NCI-H146 (cell line): ENCODE results near the gene NYNRIN.
"Not testable (repeated sequence)": the region's sequence is repeated elsewhere in the genome, so short reads cannot be mapped to it uniquely, and the experiment has no call there.

Experiments
- DNase-seq: peaks from one replicate; lab custom pipeline; 2025; lab: John Stamatoyannopoulos, UW

The NYNRIN gene

DNA sequence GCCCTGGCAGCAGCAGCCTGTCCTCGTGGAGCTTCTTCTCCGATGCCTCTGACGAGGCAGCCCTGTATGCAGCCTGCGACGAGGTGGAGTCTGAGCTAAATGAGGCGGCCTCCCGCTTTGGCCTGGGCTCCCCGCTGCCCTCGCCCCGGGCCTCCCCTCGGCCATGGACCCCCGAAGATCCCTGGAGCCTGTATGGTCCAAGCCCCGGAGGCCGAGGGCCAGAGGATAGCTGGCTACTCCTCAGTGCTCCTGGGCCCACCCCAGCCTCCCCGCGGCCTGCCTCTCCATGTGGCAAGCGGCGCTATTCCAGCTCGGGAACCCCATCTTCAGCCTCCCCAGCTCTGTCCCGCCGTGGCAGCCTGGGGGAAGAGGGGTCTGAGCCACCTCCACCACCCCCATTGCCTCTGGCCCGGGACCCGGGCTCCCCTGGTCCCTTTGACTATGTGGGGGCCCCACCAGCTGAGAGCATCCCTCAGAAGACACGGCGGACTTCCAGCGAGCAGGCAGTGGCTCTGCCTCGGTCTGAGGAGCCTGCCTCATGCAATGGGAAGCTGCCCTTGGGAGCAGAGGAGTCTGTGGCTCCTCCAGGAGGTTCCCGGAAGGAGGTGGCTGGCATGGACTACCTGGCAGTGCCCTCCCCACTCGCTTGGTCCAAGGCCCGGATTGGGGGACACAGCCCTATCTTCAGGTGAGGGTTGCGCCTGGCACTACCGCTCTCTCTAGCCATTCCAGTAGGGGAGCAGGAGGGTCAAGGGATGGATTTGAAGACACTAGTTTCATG, 28.7 kb upstream of the NYNRIN start:
- DNase-seq = no peak

GRCh38 chr14:24370748-24371147, 28.1 kb upstream of the NYNRIN start:
- DNase-seq = no peak

- DNase-seq = not testable (repeated sequence)
Observed at GRCh38 chr14:24371605-24372004, 27.2 kb upstream of the NYNRIN start.

DNA sequence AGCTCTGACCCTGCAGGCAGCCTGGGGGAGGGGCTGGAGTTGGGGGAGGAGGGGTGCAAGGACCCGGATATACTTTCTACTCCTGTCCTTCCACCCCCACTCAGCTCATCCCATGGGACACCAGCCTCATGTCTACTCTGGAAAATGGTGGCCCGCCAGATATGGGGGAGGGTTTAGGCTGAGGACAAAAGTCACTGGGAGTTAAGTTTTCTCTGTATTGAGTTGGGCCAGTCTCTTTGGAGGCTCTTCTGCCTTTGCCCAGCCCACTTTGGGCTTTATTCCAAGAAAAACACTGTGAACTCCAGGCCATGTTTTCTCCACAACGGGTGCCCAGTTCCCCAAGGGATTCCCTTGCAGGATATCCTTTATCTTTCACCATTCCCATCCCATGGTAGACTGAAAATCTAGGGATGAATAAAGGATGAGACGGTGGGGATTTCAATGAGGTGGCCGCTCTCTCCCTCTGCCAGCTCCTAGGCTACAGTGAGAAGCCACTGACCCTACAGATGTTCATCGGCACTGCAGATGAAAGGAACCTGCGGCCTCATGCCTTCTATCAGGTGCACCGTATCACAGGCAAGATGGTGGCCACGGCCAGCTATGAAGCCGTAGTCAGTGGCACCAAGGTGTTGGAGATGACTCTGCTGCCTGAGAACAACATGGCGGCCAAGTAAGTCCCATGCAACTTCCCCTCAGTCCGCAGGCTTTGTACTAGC, 25.9 kb upstream of the NYNRIN start:
- no peak for DNase-seq

- DNase-seq = peak; percentile 65
Observed at GRCh38 chr14:24376448-24377070, 22.2 kb upstream of the NYNRIN start.

- DNase-seq = no peak
Observed at GRCh38 chr14:24377126-24377525, 21.7 kb upstream of the NYNRIN start.

GRCh38 chr14:24377657-24378056, 21.1 kb upstream of the NYNRIN start:
- peak; percentile 7 for DNase-seq

- DNase-seq = no peak
Observed at GRCh38 chr14:24378327-24378726, 20.5 kb upstream of the NYNRIN start.

- no peak for DNase-seq
Observed at GRCh38 chr14:24378981-24379906, 19.6 kb upstream of the NYNRIN start.

DNA sequence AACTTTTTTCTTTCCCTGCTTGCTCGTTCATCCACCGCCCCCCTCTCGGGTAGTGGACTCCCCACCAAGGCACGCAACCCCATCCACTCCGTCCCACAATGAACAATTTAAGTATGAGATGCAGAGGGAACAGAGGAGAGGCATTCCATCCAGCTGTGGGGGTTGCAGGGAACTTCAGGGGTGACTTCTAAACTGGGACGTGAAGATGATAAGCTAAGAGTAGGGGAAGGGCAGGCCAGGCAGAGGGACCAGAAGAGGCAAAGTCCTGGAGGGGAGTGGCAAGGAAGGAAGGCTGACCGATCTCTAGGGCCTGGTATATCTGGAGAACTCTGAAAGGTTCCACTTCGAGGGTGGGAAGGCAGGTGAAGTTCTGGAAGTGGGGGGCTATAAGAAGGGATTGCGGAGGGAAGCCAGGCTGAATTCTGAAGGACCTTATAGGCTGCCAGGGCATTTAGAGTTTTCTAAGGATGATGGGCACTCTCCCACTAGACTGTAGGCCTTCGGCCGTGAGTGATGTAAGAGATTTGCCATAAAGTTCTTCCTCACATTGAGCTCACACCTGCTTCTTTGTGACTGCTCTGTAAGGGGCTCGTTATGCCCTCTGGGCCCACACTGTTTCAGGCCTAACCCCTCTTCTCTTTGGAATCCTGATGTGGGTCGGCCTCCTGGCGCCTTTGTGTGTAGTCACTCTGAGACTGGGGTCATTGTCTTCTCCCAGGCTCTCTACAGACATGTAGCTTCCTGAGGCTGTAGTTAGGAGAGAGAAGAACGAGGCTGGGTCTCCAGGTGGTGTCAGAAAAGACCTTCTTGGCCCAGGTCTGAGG, 18.7 kb upstream of the NYNRIN start:
- no peak for DNase-seq

- DNase-seq = no peak
Observed at GRCh38 chr14:24381363-24382063, 17.3 kb upstream of the NYNRIN start.

DNA sequence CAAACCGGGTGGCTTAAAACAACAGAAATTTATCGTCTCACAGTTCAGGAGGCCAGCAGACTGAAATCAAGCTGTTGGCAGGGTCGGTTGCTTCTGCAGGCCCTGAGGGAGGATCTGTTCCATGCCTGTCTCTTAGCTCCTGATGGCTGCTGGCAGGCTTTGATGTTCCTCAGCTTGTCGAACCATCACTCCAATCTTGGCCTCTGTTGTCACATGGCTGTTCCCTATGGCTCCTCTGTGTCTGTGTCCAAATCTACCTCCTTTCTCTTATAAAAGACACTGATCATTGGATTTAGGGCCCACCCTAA, 16.8 kb upstream of the NYNRIN start:
- no peak for DNase-seq

- no peak for DNase-seq
Observed at GRCh38 chr14:24384169-24384568, 14.6 kb upstream of the NYNRIN start.

DNA sequence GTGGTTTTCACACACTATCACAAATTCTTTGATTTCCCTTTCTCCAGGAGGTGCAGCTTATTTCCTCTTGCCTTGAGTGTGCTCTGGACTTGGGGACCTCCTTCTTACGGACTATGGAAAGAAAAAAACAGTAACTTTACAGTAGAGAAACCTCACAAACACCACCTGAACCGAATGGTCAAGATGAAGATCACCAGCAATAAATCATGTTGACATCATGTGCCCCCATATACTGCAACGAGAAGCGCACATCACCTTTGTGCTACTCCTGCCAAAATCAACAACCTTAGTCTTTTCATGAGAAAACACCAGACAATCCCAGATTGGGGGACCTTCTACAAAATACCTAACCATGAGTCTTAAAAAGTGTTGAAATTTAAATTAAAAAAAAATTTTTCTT, 13.3 kb upstream of the NYNRIN start:
- DNase-seq = no peak

DNA sequence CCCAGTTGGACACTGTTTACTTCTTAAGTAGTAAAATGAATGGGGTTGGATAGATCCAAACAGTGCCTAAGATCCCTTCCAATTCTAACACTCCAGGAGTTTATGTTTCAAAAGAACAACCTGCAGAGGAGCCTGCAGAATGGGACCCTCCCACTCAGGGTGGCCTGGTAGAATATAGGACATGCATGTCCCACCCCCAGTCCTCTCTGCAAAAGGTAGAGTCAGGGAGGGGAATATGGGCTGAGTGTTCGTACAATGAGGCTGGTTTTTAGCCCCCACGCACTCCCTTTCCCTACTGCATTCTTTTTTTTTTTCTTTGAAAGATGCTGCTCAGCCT, 11.8 kb upstream of the NYNRIN start:
- no peak for DNase-seq

GRCh38 chr14:24387579-24387978, 11.2 kb upstream of the NYNRIN start:
- DNase-seq = not testable (repeated sequence)

GRCh38 chr14:24388474-24389179, 10.2 kb upstream of the NYNRIN start:
- no peak for DNase-seq

DNA sequence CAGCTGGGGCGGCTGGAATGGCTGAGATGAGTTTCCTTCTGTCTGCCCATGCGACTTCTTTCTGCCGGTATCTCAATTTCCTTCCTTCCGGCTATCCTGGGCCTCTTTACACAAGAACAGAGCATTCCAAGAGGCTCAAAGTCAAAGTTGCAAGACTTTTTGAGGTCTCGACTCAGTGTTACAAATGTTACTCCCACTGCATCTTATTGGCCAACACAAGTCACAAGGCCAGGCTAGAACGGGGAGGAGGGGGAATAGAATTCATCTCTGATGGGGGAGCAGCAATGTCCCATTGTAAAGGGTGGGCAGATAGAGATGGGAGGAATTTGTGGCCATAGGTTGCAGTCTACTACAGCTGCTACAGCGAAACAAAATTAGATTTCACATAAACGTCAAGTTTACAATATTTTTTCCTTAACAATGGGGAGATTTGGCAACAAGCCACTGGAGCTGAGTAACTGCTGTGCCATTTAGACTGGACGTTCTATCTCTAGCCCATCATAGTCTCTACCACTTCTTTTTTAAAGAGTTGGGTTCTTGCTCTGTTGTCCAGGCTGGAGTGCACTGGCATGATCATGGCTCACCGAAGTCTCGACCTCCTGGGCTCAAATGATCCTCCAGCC, 9.5 kb upstream of the NYNRIN start:
- DNase-seq = no peak

GRCh38 chr14:24390701-24391468, 7.9 kb upstream of the NYNRIN start:
- DNase-seq = no peak
